ENCODE results near the gene EP400.
"Not testable (repeated sequence)": the region's sequence is repeated elsewhere in the genome, so short reads cannot be mapped to it uniquely, and the experiment has no call there.

EP400 gene

DNA sequence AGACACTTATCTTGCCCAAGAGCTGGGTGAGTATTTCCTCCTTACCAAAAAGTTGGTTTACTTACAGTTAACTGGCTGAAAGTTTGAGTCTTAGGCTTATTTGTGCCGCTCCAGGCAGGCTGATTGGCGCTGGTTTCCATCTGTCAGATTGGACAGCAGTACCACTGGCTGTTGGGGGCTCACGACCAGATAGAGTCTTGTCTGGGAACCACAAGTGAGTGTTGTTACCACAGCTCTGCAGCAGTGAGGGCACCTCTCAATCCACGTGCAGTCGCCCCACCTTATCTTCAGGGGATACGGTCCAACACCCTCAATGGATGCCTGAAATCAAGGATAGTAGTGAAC is 135.5 kb downstream of the EP400 start:
- peak; percentile 9 for DNase-seq (ENCODE audit: low spot score)

DNA sequence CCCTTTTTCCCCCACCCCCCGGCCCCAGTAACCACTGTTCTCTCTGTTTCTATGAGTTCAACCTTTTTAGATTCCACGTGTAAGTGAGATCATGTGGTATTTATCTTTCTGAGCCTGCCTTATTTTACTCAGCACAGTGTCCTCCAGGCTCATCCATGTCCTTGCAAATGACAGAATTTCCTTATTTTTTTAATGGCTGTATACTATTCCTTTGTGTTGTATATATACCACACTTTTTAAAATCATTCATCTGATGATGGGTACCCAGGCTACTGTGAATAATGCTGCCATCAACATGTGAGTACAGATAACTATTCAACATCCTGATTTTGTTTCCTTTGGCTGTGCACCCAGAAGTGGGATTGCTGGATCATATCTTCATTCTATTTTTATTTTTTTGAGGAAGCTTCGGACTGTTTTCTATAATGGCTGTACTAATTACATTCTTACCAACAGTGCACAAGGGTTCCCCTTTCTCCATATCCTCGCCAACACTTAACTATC is 139.7 kb downstream of the EP400 start:
- no peak for DNase-seq (ENCODE audit: low spot score)

DNA sequence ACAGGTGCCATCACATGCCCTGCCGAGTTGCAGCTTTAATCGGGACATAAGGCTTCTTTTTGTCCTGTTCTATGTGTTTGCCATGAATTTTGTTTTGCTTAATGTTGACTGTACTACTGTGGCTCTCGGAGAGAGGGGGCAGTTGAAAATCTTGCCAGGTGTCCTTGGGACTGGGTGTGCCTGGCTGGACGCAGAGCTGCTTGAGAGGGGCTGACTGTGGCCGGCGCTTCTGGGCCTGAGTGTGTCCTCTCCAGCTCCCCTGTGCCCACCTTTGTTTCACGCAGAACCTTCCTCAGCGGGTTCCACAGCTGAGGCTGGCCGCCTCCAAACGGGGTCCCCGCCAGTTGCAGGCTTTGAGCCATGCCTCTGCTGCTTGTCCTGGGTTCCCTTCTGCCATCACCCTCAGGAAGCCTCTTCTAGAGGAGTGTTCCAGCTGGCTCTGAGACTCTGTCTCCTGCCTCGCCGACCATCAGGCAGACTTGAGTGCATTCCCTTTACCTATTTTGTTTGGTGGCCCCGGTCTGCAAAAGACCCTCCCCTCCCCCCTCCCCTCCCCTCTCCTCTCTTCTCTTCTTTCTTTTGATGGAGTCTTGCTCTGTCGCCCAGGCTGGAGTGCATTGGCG is 144.6 kb downstream of the EP400 start:
- DNase-seq (ENCODE audit: low spot score): no peak

DNA sequence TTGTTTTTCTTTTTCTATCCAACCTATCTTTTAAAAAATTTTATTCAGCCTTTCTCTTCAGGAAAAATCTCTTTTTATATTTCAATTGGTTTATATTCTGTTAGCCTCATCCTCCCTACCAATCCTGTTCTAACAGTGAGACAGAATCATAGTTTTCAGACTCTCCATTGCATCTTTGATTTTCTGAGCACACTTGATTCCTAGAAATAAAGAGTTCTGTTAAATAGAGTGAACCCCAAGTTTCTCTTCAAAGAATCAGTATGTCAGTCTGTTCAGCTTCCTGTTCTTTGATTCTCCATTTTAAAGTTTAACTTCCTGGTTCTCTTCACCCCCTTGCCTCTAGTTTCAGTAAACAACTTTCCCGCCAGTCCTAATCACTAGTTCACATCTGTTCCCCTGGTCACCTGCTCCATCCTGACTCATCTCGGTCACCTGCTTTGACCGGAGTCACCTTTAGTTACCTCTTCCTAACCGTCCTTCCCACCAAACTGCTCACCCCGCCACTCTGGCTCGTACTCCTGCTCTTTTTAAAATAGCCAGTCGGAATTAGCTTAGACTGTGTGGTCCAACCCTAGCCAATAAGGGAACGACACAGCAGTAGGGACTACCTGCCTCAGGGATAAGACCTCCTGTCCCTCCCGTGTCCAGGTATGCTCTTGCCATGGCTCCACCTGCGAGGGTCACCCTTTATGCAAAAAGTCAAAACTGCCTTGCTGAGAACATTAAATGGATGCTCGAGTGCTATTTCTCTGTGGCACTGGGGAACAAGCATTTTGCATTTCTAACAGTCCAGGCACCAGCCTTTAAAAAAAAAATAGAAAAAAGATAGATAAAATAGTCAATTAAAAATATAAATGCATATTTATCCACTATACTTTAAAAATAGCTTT is 146.0 kb downstream of the EP400 start:
- DNase-seq (ENCODE audit: low spot score): no peak

DNA sequence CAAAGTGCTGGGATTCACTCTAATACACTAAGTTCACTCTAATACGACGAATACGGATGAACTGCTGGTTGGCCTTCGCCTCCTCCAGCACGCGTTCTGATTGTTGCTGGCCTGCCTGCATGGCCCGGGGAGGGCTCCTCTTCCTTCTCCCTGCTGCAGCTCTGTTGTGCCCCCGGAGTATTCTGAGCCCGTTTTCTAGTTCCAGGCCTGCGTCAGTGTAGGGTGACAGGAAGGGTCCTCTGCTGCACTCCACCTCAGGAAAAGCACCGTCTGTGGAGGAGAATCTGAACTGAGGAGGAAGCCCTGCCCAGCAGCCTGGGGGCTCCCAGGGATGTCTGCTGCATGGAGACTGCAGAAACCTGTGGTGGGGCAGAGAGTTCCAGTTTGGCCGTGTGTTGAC is 150.0 kb downstream of the EP400 start:
- no peak for DNase-seq (ENCODE audit: low spot score)

DNA sequence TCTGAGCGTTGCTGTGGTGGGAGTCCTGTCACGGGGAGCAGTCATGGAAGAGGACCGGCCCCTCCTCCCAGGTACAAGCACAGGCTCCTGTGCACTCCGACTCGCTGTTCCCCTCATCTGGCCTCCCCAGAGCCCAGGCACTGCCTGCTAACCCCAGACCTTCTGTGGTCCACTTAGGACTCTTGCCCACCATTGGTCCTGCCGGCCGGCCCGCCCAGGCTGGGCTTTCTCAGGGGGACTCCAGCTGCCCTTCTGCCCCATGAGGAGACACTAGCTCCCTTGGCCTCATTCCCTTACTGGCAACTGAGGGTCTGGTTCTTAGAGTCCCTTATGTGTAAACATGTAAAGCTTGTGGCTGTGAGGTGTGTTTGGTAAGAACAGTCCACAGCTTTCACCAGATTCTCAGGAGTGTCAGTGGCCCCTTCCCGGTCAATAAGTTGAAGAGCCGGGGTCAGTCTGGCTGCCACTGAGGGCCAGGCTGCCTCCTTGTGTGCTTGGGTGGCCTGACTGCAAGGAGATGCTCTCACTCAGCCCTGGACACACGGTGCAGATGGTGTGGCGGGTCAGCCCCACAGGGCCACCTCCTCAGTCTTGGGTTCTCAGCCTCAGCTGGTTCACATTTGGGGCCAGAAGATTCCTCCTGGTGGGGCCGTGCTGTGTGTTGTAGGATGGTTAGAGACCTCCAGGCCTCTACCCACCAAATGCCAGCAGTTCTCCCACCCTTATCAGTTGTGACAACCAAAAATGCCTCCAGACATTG is 150.7 kb downstream of the EP400 start:
- DNase-seq (ENCODE audit: low spot score): no peak

DNA sequence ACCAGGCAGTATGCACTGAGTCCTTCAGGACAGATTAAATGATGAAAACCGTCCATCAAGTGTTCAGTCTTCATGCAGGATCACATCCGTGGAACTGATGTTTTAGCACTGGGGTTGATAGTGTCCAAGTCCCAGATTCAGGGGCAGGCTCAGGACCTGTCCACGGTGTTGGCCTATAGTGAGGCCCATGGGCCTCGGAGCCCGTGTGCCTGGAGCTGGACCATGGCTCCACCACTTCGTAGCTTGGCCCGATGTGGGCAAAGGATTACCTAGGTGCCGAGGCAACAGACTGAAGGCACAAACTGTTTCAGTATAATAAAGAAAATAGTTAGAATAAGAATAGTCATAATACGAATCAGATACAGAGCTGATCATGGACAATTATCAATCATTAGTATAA is 152.6 kb downstream of the EP400 start:
- no peak for DNase-seq (ENCODE audit: low spot score)

DNA sequence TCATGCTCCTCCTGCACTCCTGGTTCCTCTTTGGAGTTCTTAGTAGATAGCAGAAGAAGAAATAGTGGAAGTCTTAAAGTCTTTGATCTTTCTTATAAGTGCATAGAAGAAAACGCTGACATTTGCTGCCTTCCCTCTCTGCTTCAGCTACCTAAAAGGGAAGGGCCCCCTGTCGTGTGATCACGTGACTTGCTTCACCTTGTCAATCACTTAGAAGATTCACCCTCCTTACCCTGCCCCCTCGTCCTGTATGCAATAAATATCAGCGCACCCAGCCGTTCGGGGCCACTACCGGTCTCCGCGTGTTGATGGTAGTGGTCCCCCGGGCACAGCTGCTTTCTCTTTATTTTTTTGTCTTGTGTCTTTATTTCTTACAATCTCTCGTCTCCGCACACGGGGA is 153.3 kb downstream of the EP400 start:
- DNase-seq (ENCODE audit: low spot score): not testable (repeated sequence)

DNA sequence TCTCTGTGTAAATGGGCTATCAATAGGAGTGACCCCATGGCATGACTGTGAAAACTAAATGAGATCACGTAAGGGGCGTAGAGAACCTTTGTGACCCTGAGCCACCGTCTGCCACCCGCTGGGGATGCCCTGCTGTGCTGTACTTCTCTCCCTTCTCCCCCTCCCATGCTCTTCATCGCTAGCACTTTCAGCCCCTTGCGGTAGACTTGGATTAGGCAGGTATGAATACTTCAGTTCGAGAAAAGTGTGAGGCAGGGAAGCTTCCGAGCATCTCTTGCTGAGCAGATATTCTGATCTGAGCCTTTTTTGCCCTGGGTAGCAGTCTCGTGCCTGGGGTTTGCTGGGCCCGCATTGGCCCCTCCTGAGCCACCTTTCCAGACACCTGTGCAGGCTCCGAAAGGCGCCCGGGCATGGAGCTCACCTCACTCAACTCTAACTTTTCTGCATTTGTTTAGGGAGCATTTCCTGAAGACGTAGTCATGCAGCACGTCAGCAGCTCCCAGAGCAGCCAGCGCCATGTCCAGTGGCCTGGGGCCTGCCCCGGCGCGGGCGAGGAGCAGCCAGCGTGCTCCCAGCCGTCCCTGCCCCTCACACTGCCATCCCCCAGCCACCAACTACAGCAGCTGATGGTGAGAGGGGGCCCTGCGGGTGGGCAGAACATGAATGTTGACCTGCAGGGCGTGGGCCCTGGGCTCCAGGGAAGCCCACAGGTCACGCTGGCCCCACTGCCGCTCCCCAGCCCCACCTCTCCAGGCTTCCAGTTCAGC is 154.0 kb downstream of the EP400 start:
- DNase-seq (ENCODE audit: low spot score): no peak

DNA sequence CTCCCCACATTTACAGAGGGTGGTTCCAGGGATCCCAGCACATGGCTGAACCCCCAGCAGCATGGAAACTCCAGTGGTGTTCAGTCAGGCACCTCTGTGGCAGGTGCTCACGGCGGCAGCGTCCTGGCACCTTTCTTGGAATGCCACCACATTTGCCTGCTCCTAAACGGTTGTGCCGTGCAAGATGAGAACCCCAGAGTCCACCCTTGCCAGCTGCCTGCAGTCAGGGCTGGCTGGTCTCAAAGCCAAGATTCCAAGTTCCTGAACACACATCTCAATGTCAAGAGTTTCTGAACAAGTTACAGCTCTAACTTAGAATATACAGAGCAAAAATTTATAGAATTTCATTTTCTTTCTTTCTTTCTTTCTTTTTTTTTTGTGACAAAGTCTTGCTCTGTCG is 155.7 kb downstream of the EP400 start:
- no peak for DNase-seq (ENCODE audit: low spot score)

DNA sequence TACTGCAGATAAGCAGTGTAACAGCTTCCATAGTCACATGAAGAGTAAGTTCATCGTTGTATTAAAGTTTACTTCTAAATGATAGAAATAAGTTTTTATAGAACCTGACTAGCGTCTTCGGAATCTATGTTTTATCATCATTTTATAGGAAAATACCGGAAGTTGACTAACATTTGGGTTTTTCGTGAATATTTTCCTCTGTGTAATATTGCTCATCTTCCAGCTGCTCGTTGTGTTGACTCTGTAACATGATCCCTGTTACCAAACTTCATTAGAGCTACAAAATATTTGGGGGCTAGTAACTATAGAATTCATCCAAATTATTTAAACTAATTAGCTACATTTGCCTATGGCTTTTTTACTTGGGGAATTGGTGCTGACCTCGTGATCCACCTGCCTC is 157.2 kb downstream of the EP400 start:
- no peak for DNase-seq (ENCODE audit: low spot score)

DNA sequence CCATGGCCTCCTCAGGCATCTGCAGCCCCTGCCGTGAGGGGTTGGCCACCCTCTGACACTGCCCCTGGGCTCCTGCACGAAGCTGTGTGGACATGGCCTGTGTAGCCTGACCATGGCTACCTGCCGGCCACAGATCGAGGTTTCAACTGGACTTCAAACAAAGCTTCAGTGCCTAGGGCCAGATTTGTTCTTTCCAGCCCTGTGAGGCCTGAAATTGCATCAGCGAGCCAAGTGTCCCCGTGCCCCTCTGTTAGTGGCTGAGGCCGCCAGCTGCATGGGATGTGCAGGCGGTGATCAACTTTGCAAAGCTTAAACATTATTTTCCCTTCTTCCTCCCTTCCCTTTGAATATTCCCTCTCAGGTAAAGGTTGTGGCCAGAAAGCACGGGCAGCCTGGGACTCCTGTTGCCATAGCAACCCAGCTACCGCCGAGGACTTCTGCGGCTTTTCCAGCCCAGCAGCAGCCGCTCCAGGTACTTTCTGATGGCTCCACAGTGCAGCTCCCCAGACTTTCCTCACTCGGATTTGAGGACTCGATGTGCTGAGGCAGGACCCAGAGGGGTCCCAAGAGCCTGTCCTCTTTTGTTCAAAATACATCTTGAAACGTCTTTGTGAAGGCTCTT is 158.6 kb downstream of the EP400 start:
- DNase-seq (ENCODE audit: low spot score): no peak

DNA sequence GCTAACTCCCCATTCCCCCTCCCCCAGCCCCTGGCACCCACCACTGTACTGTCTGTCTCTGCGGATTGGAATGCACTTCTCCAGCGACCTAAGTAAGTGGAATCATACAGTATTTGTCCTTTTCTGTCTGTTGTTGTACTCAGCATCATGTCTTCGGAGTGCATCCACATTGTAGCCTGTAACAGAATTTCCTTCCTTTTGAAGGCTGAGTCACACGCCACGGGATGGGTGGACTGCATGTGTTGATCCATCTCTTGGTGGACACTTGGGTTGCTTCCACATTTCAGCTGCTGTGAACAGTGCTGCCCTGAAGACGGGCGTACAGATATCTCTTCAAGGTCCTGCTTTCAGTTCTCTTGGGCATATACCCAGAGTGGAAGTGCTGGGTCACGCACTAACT is 160.0 kb downstream of the EP400 start:
- DNase-seq (ENCODE audit: low spot score): no peak

DNA sequence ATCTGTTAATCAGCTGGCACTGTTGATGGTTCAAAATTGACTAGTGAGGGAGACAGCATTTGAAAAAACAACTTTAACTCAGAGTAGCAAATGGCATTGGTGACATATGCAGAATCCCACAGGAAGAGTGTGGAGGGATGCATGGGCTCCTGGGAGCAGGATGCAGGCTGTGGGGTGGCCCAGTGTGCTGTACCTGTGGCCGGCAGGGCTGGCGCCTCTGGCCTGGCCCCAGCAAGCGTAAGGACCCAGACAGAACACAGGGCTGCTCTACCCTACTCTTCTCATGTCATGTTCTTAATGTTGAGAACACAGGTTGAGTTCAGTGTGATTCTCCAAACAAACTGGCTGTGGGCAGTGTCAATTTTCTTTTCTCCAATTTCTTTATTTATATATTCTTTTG is 160.9 kb downstream of the EP400 start:
- DNase-seq (ENCODE audit: low spot score): no peak

DNA sequence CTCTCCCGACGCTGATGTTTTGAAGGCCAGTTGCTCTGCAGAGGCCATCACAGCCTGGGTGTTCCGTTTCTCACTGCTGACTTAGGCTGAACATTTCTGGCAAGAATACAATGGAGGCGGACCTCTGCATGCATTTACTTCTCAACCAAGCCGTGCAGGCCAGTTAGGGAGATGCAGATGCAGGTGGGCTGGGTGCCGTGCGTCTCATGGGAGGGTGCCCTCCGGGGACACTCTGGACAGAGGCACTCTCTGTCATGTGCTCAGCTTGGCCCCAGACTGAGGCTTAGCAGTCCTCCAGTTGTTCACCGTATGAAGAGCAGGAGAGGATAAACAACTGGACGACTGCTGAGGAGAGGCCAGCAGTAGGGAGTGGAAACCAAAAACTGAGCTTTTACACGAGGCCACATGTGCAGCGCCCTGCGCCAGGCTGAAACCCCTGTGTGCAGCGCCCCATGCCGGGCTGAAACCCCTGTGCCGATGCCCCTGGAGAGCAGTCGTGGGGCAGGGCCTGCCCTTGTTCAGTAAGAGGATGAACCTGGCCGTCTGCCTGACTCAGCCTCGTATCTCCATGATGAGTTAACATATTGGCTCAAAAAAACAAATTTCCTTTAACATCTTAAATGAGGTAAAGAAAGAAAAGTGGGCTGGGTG is 162.0 kb downstream of the EP400 start:
- DNase-seq (ENCODE audit: low spot score): no peak

DNA sequence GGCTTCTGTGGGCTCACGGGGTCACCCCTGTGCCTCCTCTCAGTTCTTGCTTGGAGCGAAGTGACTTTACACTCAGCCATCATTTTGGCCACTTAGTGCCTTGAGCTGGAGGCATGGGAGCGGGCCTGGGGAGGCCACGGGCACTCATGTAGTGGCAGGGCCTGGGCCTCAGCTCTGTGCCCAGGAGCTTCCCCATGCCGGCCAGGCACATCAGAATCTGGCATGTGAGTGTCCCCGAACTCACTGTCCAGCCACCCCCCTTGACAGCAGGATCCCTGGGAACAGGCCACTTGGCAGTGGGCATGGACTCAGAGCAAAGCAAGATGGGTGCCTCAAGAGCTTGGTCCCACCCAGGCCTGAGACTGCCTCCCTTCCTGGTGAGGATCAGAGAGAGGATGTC is 164.9 kb downstream of the EP400 start:
- DNase-seq (ENCODE audit: low spot score): no peak

DNA sequence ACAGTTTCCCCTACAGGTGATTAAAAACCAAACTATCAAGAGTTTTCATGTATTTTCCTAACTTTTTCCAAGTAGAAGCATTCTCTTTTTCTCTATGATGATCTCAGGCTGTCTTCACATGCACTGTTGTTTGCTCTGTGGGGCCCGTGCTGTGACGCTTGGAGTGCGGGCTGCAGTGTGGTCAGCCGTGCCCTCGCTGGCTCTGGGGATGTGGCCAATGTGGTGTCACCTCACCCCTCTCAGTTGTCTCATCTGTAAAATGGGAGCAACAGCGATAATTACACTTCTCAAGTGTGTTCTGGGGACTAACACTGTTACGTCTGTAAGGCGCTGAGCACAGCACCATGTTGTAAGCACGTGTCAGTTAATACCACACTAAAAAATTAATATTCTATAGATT is 165.8 kb downstream of the EP400 start:
- DNase-seq (ENCODE audit: low spot score): no peak

DNA sequence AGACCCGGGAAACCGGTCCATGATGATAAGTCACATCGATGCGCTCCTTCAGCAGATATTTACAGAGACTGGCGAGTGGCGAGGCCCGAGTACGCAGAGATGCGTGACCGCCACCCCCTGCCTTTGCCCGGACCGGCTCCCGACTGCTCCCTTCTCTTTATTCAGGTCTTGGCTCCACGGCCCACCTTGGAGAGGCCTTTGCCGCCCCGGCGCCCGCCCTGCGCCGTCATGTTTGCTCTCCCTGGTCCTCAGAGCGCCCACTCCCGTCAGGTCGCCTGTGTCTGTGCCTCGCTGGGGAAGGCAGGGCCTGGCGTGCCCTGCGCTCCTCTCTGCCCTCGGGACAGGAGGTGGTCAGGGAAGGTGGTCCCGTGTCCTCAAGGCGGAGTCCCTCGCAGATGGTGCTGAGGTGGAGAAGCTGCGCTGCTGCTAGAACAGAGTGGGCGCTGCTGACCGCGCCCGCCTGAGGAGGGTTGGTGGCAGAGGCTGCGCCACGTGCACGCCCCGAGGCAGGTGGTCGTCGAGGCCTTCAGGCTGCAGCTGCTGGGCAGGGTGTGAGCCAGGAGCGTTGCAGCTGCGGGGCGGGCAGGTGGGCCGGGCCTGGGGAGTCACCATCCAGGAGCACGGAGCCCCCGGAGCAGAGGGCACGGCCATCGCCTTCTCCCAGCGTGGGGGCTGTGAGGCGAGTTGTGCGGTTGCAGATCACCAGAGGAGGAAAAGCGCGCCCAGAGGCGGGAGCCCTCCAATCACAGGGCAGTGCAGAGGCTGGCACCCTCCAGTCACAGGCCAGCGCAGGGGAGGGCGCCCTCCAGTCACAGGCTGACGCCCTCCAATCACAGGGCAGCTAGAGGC is 167.2 kb downstream of the EP400 start:
- no peak for DNase-seq (ENCODE audit: low spot score)

DNA sequence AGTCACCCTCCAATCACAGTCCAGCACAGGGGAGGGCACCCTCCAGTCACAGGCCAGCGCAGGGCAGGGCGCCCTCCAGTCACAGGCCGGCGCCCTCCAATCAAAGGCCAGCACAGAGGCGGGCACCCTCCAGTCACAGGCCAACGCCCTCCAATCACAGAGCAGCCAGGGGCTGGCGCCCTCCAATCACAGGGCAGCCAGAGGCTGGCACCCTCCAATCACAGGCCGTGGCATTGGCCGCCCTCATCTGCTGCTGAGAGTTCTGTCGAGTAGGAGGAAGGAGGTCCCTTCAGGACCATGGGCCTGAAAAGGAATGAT is 167.8 kb downstream of the EP400 start:
- no peak for DNase-seq (ENCODE audit: low spot score)

DNA sequence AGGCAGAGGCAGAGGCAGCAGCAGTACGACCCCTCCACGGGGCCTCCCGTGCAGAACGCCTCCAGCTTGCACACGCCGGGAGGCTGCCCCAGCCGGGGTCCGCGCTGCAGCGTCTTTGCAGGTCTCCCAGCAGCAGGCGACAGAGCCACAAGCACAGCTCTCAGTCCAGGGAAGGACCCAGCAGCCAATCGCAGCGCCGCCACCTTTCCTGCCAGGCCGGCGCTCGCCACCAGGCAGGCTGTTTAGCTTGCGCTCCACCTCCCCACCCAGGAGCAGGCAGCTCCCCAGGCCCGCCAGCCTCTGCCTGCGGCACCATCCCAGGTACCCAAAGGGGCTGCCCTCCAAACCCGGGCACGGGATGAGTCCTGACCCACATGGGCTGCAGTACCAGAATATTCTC is 169.1 kb downstream of the EP400 start:
- DNase-seq (ENCODE audit: low spot score): no peak
